Measurements from ENCODE around the gene SPEF1. TPM values are rescaled to one million over a fixed set of nuclear protein-coding genes. Genes with fewer than 3 reads are reported as not detected.
"Not testable (repeated sequence)": the region's sequence is repeated elsewhere in the genome, so short reads cannot be mapped to it uniquely, and the experiment has no call there.

Gene SPEF1
- total RNA-seq, 2 donors from 2014 or later, result 0.66 to 1.3 TPM

DNA sequence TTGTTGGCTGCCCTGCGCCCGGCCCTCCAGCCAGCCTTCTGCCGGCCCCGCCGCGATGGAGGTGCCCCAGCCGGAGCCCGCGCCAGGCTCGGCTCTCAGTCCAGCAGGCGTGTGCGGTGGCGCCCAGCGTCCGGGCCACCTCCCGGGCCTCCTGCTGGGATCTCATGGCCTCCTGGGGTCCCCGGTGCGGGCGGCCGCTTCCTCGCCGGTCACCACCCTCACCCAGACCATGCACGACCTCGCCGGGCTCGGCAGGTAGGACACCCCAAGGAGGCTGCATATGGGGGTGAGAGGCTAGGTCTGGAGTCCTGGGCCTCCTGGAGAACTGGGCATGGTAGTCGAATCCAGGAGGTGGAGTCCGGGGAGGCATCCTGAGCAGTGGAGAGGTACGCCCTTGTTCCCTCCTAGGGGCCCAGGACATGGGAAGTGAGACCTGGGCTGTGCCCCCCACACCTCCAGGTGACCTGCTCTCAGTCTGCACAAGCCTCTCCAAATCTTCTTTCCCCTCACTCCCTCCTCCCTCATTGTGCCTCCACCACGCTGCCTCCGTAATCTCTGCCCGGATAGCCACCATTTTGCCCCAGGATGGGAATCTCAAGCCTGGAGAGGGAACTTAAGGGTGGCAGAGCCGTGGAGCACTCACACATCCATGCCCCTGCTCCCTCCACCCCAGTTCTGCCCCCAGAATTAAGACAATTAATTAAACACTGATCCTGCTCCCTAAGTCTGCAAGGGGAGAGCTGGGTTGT lies 15.4 kb upstream of the SPEF1 start:
- TF ChIP-seq POLR2A (IDR thresholded peaks at IDR 0.05), result no peak
- TF ChIP-seq, protein P1, sequence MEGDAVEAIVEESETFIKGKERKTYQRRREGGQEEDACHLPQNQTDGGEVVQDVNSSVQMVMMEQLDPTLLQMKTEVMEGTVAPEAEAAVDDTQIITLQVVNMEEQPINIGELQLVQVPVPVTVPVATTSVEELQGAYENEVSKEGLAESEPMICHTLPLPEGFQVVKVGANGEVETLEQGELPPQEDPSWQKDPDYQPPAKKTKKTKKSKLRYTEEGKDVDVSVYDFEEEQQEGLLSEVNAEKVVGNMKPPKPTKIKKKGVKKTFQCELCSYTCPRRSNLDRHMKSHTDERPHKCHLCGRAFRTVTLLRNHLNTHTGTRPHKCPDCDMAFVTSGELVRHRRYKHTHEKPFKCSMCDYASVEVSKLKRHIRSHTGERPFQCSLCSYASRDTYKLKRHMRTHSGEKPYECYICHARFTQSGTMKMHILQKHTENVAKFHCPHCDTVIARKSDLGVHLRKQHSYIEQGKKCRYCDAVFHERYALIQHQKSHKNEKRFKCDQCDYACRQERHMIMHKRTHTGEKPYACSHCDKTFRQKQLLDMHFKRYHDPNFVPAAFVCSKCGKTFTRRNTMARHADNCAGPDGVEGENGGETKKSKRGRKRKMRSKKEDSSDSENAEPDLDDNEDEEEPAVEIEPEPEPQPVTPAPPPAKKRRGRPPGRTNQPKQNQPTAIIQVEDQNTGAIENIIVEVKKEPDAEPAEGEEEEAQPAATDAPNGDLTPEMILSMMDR (IDR thresholded peaks at IDR 0.05), result no peak
- WGBS, 2 donors, result 15 to 68% methylated on average over 4 to 31 of the region's 33 CpGs
- H3K4me1 ChIP-seq, result peaks cover 21% of the 10 kb centered on the region
- H3K27ac ChIP-seq, result peak overlapping the region in 3 of 4 donors; percentile 88 to 92 (median 90)
- ATAC-seq, result no peak
- intact Hi-C loops (cut with DNase I), result no loop called here
- peak overlapping the region; percentile 14 to 77 for H3K4me3 ChIP-seq
- no peaks in the 10 kb centered on the region for H3K9me3 ChIP-seq
- no peaks in the 10 kb centered on the region for H3K27me3 ChIP-seq
- H3K36me3 ChIP-seq (replicated peaks in 1 of 2; ENCODE audit: insufficient read depth in 1 of 2, low read depth in 2 of 2), result no peaks in the 10 kb centered on the region
- no peak for DNase-seq

DNA sequence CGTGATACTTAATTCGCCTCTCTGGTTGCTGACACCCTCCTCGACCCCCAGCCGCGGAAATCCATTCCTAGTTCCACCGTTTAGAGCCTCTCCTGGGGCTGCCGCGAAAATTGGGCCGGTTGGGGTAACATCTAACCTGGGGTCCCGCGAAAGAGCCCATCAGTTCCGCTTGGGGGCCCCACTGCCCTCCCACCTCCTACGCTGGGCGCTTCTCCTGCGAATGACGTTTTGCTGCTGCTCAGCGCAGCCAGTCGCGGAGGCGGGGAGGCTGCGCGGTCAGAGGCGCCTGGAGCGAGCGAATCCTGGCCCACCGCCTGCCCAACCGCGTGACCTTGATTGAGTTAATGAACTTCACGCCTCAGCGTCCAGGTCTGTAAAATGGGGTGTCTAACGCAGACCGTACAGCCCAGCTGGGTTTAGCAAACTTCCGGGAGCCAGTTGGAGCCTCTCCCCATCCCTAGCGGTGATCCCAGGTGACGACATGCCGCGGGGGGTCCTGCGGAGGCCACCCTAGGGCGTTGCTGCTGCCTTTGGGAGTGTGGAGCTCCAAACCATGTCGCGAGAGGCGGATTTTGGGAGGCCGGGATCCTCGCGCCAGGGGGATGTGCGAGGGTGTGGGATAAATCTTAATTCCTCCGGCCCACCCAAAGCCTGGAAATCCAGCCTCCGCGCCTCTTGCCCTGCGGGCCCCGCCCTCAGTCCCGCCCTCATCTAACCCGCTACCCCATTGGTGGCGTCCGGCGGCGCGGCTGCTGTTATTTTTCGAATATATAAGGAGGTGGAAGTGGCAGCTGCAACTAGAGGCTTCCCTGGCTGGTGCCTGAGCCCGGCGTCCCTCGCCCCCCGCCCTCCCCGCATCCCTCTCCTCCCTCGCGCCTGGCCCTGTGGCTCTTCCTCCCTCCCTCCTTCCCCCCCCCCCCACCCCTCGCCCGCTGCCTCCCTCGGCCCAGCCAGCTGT lies 14.5 kb upstream of the SPEF1 start, which contains the start of gene CDC25B:
CDC25B (plus strand) TSS at position 800 of the 958 bp plus-strand sequence. CDS start 222 bp downstream, outside the sequence.
- H3K27ac ChIP-seq, result peak within 1 kb of the TSS; percentile 87 to 92 (median 89)
- no peaks in the 10 kb centered on the region for H3K9me3 ChIP-seq
- H3K36me3 ChIP-seq (replicated peaks in 1 of 2; ENCODE audit: insufficient read depth in 1 of 2, low read depth in 2 of 2), result no peaks in the 10 kb centered on the region
- intact Hi-C loops (cut with DNase I), result no loop called here
- peak; percentile 92 to 93 (median 92) for DNase-seq
- H3K27me3 ChIP-seq, result no peaks in the 10 kb centered on the region
- H3K4me3 ChIP-seq, result peak within 1 kb of the TSS; percentile 14 to 77
- WGBS, 2 donors, result 2 to 9% methylated on average over 6 to 67 of the region's 69 CpGs
- peak in 2 of 3 donors; percentile 54 to 60 for TF ChIP-seq POLR2A (IDR thresholded peaks at IDR 0.05)
- TF ChIP-seq, protein P1 (IDR thresholded peaks at IDR 0.05), result peak; percentile 21 to 83 (median 56)
- peaks cover 21% of the 10 kb centered on the region for H3K4me1 ChIP-seq
- peak; percentile 94 for ATAC-seq

GRCh38 chr20:3794701-3795420 lies 13.6 kb upstream of the SPEF1 start:
- Histone ChIP-seq H3K4me3 (peak overlapping the region in 1 of 2 donors; percentile 14), H3K9me3 (no peaks in the 10 kb centered on the region), H3K27me3 (no peaks in the 10 kb centered on the region), H3K27ac (peak overlapping the region in 2 of 4 donors; percentile 88 to 92), H3K36me3 (replicated peaks in 1 of 2; ENCODE audit: insufficient read depth in 1 of 2, low read depth in 2 of 2) (no peaks in the 10 kb centered on the region), H3K4me1 (peaks cover 21% of the 10 kb centered on the region)
- TF ChIP-seq, protein P1 (IDR thresholded peaks at IDR 0.05), result no peak
- no peak for TF ChIP-seq POLR2A (IDR thresholded peaks at IDR 0.05)
- intact Hi-C loops (cut with DNase I), result no loop called here
- DNase-seq (peak in 1 of 4 donors; percentile 12), ATAC-seq (no peak)
- WGBS, 2 donors, result 83 to 87% methylated on average over 24 to 25 of the region's 25 CpGs

DNA sequence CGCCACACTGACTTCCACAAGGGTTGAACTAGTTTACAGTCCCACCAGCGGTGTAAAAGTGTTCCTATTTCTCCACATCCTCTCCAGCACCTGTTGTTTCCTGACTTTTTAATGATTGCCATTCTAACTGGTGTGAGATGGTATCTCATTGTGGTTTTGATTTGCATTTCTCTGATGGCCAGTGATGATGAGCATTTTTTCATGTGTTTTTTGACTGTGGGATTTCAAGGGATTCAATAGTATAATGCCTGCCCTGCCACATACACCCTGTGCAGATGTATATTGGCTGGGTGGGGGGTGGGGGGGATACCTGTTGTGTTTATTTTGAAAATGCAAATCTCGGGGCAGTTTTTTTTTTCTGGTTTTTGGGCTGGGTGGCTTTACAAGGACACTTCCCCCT lies 12.9 kb upstream of the SPEF1 start:
- ATAC-seq; intact Hi-C loops (cut with DNase I); H3K36me3 ChIP-seq (replicated peaks in 1 of 2; ENCODE audit: insufficient read depth in 1 of 2, low read depth in 2 of 2); H3K4me3 ChIP-seq; H3K27ac ChIP-seq; DNase-seq; H3K27me3 ChIP-seq; H3K9me3 ChIP-seq: not testable (repeated sequence)
- H3K4me1 ChIP-seq, result peaks cover 21% of the 10 kb centered on the region
- WGBS, 2 donors, result 50 to 100% methylated on average over 1 of the region's 3 CpGs

- not testable (repeated sequence) for DNase-seq
- intact Hi-C loops (cut with DNase I), result loop anchor here (5.0 to 10.0 kb wide), 2 partner anchors 33 to 66 kb away; partner anchors contain the start of gene AP5S1
- whole genome bisulfite sequencing, 2 donors, result 89 to 91% methylated on average over 4 of the region's 4 CpGs
Measured at GRCh38 chr20:3789201-3789600, 8.0 kb upstream of the SPEF1 start.

More at GRCh38 chr20:3789201-3789600, 8.0 kb upstream of the SPEF1 start:
- not testable (repeated sequence) for H3K4me3 ChIP-seq; H3K9me3 ChIP-seq; H3K36me3 ChIP-seq (replicated peaks in 1 of 2; ENCODE audit: insufficient read depth in 1 of 2, low read depth in 2 of 2); H3K27ac ChIP-seq; H3K27me3 ChIP-seq; ATAC-seq
- peaks cover 27% of the 10 kb centered on the region for H3K4me1 ChIP-seq

Data from body of pancreas (tissue), 4 donors.